NCI-H345 treated with DMSO at 0.1 percent for 48 hours (cell line): ENCODE results near the gene DAGLA.

ENCODE experiments used
- DNase-seq: peaks from one replicate; lab custom pipeline; 2025; ENCODE audit not compliant: unreplicated experiment; lab: John Stamatoyannopoulos, UW

The DAGLA gene

GRCh38 chr11:61725781-61726231 is 45.6 kb downstream of the DAGLA start:
- no peak for DNase-seq

GRCh38 chr11:61726775-61727174 is 46.6 kb downstream of the DAGLA start:
- DNase-seq, result no peak

- DNase-seq, result no peak
These were observed 47.2 kb downstream of the DAGLA start for GRCh38 chr11:61727401-61727811.

GRCh38 chr11:61728066-61728939 is 48.1 kb downstream of the DAGLA start:
- DNase-seq, result no peak

- no peak for DNase-seq
These were observed 48.7 kb downstream of the DAGLA start for GRCh38 chr11:61728940-61729219.

GRCh38 chr11:61730240-61730994 is 50.2 kb downstream of the DAGLA start:
- peak; percentile 87 for DNase-seq

GRCh38 chr11:61731211-61731951 is 51.2 kb downstream of the DAGLA start:
- DNase-seq, result no peak

GRCh38 chr11:61731952-61732675 is 51.9 kb downstream of the DAGLA start:
- no peak for DNase-seq

GRCh38 chr11:61732705-61733104 is 52.5 kb downstream of the DAGLA start:
- DNase-seq, result no peak

GRCh38 chr11:61733120-61733978 is 53.2 kb downstream of the DAGLA start:
- peak; percentile 49 for DNase-seq

- DNase-seq, result no peak
These were observed 54.6 kb downstream of the DAGLA start for GRCh38 chr11:61734767-61735166.

- DNase-seq, result no peak
These were observed 55.2 kb downstream of the DAGLA start for GRCh38 chr11:61735391-61735790.

GRCh38 chr11:61736310-61736709 is 56.1 kb downstream of the DAGLA start:
- DNase-seq, result no peak

- DNase-seq, result no peak
These were observed 56.9 kb downstream of the DAGLA start for GRCh38 chr11:61737131-61737530.

- DNase-seq, result no peak
These were observed 57.6 kb downstream of the DAGLA start for GRCh38 chr11:61737636-61738386.

- no peak for DNase-seq
These were observed 58.6 kb downstream of the DAGLA start for GRCh38 chr11:61738776-61739175.

- DNase-seq, result no peak
These were observed 59.2 kb downstream of the DAGLA start for GRCh38 chr11:61739413-61739812.

- no peak for DNase-seq
These were observed 59.8 kb downstream of the DAGLA start for GRCh38 chr11:61739966-61740365.

GRCh38 chr11:61742391-61742790 is 62.2 kb downstream of the DAGLA start:
- no peak for DNase-seq
